ENCODE results near the gene GPR61.

Gene GPR61

GRCh38 chr1:109509176-109510134, 30.2 kb upstream of the GPR61 start, which contains the start of gene AMIGO1:
AMIGO1 (minus strand) TSS chr1:109509727; CDS start chr1:109508912, 815 bp downstream.
- peak; percentile 30 for DNase-seq

- DNase-seq, result no peak
Observed at GRCh38 chr1:109513110-109513710, 26.5 kb upstream of the GPR61 start.

DNA sequence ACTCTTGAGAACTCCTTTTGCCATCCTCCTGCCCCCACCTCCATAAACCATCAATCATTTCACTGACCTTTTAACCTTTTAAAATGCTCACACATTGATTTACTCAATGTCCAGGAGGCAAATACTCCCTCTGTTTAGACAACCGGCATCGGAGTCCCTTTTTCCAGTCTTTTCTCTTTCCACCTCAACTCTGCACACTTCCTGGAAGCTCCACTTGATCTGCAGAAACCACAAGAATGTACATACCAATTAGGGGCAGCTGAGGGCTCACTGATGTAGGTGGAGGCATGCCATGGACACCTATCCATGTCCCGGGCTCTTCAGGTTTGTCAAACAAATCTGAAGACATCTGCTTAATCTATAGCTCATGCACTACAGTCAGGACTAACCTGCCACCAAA, 24.8 kb upstream of the GPR61 start:
- DNase-seq, result no peak

DNA sequence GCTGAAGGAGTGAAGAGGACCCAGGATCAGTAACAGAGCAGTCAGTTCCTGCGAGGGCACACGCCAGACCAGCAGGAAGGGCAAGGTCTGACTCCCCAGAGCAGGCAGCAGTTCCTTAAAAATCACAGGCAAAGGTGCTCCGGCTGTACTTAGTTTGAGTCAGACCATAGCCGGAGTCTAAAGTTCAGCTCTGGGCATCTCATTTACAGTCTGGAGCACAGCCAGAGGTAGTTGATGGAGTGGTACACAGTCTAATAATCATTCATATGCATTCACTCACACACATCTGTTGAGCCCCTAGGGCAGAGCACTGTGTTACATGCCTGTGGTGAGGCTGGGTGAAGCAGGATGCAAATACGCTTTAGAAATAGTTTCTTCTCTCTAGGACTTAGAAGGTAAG, 22.8 kb upstream of the GPR61 start:
- DNase-seq, result no peak

DNA sequence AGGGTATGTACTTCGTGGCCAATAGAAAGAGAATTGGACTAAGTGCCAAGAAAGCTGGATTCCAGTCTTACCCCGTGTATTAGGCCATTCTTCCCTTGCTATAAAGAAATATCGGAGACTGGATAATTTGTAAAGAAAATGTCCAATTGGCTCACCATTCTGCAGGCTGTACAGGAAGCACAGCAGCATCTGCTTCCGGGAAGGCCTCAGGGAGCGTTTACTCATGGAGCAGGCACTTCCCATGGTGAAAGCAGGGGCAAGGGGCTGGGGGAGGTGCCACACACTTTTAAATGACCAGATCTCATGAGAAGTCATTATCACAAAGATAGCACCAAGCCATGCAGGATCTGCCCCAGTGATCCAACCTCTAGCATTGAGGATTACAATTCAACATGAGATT, 22.3 kb upstream of the GPR61 start:
- no peak for DNase-seq

DNA sequence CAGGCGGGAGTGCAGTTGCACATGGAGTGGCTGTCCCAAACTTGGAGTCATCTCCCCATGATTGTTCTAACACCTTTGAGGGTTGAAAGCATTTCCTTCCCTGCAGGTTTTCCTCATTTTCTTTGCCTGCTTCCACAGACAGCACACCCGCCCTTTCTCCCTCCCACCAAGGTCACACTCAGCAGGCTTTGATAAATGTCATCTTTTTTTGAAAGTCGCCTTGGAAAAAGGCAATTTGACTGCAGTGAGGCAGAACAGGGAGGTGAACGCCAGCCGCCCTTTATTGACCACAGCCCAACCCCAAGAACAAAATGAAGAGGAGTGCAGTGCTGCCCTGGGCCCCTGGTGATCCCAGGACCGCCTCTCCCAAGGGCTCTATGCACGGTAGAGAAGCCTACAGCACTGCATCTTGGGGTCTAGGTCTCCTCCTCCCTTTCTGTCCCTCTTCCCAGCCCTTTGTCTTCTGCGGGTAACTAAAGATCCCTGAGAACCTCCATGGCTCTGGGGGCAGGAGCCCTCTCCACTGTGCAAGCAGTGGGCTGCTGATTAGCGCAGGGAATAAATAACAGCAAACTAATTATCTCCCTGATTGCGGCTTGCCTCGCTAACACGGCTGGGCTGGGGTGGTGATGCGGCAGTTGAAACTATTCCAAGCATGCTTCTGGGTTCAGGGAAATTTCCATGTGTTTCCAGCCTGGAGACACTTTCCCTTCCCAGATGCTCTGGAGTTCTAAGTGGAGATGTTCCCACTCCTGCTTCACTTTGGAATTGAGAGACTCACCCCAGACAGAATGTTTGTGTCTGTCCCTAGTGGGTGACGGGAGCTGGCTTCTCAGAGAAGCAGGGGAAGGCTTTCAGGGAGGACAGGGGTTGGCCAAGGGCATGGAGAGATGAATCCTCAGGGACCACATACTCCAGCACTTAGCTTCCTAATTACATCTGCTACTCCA, 18.4 kb upstream of the GPR61 start:
- DNase-seq, result no peak

DNA sequence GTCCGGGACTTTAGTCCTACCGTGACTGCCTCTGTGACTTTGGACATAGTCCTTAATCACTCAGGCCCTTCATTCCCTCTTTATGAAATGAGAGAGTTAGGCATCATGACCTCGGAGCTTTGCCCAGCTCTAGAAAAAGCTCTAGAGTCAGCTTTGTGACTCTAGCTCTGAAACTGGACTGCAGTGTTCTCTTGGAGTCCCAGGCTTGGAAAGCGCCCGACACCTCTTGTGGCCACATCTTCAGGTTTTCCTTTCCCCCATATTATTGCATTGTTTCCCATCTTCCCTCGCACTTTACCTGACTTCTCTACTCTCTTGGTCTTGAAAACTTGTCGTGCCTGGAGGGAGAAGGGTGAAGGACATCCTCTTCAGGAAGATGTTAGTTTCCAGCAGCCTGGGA, 17.6 kb upstream of the GPR61 start:
- no peak for DNase-seq

GRCh38 chr1:109523706-109524105, 16.0 kb upstream of the GPR61 start:
- no peak for DNase-seq

- DNase-seq, result no peak
Observed at GRCh38 chr1:109527098-109527811, 12.4 kb upstream of the GPR61 start.

- no peak for DNase-seq
Observed at GRCh38 chr1:109527846-109528695, 11.6 kb upstream of the GPR61 start.

- no peak for DNase-seq
Observed at GRCh38 chr1:109528712-109529111, 11.0 kb upstream of the GPR61 start.

DNA sequence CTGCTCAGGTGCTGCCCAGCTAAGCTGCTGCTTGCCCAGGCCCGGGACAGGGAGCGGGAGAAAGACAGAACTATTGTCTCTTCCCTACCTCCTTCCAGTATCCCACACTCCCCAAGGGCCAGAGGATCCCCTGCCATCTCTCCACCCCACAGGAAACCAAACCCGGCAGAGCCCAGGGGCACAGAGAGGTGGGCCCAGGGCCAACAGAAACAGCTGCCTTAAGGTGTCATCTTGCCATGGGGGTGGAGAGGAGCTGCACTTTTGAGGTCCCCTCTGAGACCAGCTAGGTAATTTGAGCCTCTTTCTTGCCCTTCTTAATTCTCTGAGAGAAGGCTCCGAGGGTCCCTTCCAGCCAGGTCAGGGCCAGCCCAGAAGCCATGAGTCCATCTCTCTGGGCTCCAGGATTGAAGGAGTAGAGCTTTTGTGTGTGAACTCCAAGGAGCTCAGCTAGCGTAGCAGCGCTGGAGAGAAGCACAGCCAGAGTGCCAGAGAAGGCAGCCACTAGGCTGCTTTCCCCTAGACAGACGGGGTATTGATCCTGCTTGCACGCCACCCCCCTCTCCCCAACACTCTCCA, 9.7 kb upstream of the GPR61 start:
- DNase-seq, result no peak

DNA sequence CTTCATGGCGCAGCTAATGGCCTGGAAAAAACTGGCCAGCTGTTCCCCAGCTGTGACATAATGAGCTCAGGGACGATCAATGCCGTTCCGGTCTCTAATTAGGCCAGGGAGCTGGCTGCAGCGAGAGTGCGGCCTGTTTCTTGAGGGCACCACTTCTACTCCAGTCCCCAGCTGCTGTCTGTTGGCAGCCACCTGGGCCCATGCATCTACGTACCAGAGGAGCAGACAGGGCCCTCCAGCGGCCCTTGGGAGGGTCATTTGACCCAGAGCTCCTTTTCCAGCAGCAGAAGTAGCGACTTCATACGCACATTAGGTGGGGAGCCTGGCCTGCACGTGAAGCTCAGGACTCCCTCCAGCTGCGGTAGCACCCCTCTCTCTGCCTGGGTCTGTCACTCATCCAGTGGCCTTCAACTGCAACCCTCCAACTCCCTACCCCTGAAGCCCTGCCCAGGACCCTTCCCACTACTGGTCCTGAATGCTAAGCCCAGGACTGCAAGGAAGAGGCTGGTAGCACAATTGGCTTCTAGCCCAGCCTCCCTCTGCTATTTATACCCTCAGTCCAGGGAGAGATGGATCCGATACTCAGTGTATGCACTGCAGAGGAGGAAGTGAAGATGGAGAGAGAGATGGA, 9.1 kb upstream of the GPR61 start:
- no peak for DNase-seq

GRCh38 chr1:109531380-109531779, 8.3 kb upstream of the GPR61 start:
- DNase-seq, result no peak

GRCh38 chr1:109531826-109532364, 7.8 kb upstream of the GPR61 start:
- DNase-seq, result no peak

DNA sequence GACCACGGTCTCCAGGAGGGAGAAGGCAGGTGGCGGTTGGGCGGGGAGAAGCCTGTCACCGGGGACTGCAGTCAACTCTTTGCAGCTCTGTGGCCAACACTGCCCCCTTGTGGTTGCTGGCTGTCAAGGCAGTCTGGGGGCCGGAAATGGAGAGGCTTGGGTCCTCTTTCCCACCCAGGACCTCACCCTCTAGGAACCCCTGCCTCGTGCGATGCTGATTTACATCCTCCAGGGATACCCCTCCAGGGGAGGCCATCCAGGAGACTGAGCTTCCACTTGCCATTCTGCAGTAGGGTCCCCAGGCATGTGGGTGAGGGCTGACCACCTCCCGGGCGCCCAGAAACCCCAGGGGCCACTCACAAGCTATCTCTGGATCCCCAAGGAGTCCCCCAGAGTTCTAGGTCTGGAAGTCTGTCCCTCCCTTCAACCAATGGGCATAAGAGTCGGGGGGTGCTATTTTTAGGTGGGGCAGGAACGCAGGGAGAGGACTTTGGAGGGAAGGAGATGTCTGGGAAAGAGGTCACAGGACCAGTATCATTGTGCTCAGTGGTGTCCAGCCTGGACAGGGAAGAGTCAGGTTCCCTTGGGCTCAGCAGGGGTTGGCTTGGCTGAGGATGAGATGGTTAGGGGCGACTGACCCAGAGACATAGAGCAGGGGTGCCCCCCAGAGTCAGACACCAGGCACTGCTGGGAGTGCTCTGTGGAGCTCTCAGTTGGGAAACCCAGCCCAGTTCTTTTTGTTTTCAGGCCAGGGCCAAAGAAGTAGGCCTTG, 7.1 kb upstream of the GPR61 start:
- DNase-seq, result peak; percentile 86

GRCh38 chr1:109534307-109534858, 5.3 kb upstream of the GPR61 start:
- no peak for DNase-seq

- no peak for DNase-seq
Observed at GRCh38 chr1:109535481-109535880, 4.2 kb upstream of the GPR61 start.

GRCh38 chr1:109535971-109536491, 3.6 kb upstream of the GPR61 start:
- no peak for DNase-seq

All from CD4-positive, alpha-beta T cell treated with Interleukin-4 for 4 hours (primary cell).